Muscle of back (tissue), 11 donors: ENCODE data around the gene AFF3. TPM values are rescaled to one million over a fixed set of nuclear protein-coding genes. Genes with fewer than 3 reads are reported as not detected.

Experiments used
- DNase-seq, 3 donors: peaks; one replicate each; pipeline versions ENCODE4 v3.0.0 to v3.0.0-alpha.2; 2013
- polyA plus RNA-seq, 10 donors: library from polyadenylated mRNA; unstranded; fragments of 120-200 nt; gene quantifications; one replicate each; pipeline ENCODE4 v1.2.1, GENCODE V29; 2013; ENCODE audit not compliant: insufficient read length in 10 of 10

The AFF3 gene
- polyA plus RNA-seq, 10 donors = 2.9 to 7.0 (median 4.0) TPM

GRCh38 chr2:99641999-99642398 lies 500.4 kb downstream of the AFF3 start:
- no peak for DNase-seq

- DNase-seq = no peak
Measured at GRCh38 chr2:99640635-99641151, 501.7 kb downstream of the AFF3 start.

DNA sequence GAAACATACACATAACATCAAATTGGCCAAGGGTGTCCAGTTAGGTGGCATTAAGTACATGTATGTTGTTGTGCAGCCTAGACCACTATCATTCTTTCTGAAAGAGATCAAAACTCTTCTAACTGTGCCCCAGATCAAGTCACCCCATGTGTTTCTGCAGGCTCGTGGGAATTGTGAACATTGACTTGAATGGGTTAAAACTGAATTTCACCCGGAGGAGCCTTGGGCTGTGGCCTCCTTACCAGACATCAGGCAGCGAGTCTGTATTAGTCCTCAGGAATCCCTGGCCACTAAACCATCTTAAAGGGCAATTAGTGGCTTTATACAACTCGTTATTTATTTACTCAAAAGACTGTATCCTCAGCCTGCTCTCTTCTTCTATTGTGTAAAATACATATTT lies 503.6 kb downstream of the AFF3 start:
- DNase-seq = no peak

DNA sequence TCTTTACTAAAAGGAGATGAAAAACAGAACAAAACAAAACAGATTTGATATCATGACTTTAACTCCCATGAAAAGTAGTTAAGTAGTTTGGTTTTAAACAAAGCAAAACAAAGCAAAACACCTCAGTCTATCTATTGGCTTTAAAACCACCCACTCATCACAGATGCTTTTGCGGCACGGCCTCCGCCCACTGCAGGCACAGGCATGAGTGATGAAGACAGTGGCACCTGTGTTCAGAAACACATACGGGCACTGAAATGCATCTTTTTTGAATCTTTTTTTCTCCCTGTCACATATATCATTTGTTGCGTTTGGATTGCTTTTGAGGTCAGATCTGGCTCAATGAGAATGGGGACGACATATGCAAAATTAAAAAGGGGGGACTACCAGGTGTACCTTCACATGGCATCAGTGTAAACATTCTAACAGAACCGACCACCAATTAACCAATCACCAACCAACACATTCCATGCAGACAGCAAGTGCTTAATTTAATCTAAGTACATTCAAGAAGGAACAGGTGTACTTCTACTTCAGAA lies 505.2 kb downstream of the AFF3 start:
- no peak for DNase-seq

- peak; percentile 59 to 86 (median 62) for DNase-seq
Measured at GRCh38 chr2:99636144-99637034, 506.0 kb downstream of the AFF3 start.

DNA sequence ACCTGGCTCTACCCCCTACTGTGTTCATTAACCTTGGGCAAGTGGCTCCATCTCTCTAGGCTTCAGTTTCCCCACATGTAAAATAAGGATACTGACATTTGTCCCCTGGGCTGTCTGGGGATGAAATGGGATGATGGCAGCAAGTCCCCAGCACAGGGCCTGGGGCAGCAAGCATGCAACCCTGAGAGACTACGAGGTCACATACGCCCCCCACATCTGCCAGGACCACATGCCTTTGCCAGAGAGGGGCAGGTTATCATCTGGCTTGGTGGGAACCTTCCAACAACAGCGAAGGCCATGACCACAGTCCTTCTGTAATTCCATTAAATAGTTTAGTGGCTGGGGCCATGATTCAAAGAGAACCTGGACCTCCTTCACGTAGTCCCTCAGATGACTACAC lies 506.7 kb downstream of the AFF3 start:
- no peak for DNase-seq

GRCh38 chr2:99634234-99634633 lies 508.2 kb downstream of the AFF3 start:
- DNase-seq = no peak

DNA sequence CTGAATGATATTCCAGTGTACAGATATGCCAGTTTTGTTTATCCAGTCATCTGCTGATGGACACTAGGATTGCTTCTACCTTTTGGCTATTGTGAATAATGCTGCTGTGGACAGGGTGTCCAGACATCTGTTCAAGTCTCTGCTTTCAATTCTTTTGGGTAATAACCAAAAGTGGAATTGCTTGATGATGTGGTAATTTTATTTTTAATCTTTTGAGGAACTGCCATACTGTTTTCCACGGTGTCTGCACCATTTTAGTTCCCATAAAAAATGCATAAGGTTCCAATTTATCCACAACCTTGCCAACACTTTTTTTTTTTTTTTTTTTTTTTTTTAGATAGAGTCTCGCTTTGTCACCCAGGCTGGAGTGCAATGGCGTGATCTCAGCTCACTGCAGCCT lies 510.7 kb downstream of the AFF3 start:
- DNase-seq = no peak

- no peak for DNase-seq
Measured at GRCh38 chr2:99629320-99629719, 513.1 kb downstream of the AFF3 start.

DNA sequence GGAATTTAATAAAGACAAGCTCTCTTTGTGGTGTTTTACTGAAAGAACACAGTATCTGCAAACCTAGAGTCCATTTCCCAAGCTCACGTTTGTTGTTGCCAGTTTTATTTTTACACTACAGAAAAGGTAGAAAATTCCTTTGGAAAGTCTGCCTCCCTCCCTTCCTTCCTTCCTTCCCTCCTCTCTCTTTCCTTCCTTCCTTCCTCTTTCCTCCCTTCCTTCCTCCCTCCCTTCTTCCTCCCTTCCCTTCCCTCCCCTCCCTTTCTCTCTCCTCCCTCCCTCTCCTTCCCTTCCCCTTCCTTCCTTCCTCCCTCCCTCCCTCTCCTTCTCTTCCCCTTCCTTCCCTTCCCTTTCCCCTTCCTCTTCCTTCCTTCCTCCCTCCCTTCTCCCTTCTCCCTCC lies 516.2 kb downstream of the AFF3 start:
- DNase-seq = no peak

DNA sequence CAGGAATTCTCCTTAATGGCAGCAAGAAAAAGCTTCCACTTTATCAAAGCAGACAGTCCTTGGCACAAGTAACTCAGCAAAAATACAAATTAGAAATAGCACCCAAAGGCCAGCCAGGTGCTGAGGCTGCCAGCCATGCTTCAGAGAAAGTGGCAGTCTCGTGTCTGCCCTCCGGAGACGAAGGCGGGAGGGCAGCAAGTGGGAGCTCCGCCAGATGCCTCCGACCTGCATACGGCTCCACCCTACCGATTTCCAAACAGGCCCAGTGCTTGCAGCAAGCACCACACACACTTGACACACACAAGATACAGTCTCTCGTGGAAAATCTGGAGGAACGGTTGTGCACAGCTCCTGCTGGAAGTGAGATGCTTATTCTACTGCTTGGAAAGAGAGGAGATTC lies 517.7 kb downstream of the AFF3 start:
- DNase-seq = no peak

DNA sequence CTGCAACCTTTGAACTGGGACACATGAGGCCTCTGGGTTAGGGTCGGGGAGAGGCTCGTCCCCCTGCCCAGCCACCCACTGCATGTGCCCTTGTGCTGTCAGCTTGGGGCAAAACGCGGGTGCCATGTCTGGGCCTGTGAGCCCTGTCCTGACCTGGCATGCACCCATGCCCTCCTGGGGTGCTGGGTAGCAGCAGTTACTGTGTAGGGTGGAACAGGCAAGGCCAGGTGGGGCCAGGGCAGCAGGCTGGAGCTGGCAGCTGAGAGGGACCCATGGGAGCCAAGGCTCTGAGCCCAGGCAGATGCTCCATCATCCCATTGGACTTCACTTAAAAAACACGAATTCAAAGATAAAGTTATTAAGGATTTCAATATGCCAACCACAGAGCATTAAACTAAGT lies 518.8 kb downstream of the AFF3 start:
- no peak for DNase-seq

GRCh38 chr2:99623035-99623434 lies 519.4 kb downstream of the AFF3 start:
- DNase-seq = no peak

DNA sequence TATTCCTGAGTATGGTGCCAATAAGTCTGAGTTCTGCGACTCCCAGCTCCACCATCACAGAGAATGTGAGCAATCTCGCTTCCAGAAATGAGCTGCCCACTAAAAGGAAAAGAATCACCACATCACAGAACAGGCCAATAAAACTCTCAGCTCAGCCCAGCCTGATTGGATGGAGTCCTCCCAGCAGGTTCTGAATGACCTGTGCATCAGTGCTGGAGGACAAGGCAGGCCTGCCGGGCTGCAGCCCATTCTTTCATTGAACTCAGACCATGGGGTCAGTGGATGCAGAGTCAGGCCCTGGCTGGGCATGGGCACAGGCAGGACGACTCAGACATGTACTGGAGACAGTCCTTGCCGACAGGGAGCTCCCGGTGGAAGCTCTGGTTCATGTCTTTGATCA lies 519.9 kb downstream of the AFF3 start:
- no peak for DNase-seq

GRCh38 chr2:99621774-99622173 lies 520.6 kb downstream of the AFF3 start:
- no peak for DNase-seq

DNA sequence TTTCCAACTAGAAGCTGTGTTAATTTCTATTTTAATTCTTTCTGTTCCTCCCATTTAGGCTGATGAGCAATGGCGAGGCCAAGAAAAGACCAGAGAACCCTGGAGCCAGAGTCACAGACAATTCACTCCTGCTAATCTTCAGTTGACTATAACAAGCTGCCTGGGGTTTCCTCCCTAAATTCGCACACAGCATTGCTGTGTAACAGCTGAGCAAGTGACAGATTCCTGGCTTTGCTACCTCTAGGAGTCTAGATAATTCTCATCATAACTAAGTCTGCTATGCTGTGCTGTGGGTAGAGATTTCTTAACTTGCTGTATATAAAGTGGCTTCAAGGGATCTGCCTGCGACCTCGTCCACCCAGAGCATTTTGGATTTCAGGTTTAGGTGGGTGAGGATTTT lies 521.3 kb downstream of the AFF3 start:
- DNase-seq = no peak

DNA sequence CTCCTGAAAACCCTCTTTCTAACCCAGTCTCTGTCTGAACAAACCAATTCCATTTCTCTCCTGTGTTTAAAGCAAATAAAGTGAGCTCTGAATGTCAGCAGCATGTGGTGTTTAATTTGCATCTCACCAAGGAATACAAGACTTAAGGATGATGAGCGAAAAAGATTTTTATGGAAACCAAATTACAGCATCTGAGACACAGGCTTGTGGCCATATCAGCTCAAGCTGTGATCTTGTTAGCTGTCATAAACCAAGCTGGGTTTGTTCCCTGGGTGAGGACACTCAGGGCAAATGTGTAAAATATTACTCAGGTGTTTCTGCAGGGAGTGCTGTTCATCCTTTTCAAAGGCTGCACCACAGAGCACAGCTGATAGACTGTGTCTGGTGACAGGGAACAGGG lies 523.2 kb downstream of the AFF3 start:
- no peak for DNase-seq

DNA sequence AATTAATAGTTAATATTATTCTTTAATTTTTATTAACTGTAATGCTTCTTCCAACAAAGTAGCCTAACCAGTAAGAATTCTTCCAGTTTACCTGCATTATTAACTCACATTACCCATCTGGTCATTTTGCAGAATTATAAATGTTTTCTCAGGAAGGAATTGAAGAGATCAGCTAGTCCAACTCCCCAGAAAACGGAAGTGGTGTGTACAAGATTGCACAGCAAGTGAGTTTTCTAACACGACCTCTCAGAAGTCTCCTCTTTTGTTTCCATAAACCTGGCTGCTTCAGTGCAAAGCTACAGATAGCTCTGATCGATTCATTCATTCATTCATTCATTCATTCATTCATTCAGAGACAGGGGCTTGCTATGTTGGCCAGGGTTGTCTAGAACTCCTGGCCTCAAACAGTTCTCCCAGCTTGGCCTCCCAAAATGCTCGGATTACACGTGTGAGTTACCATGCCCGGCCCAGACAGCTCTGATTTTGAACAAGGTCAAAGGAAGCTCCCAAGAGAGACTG lies 523.8 kb downstream of the AFF3 start:
- no peak for DNase-seq

GRCh38 chr2:99617811-99618210 lies 524.6 kb downstream of the AFF3 start:
- DNase-seq = no peak

- DNase-seq = peak; percentile 44 to 75 (median 56)
Measured at GRCh38 chr2:99615247-99615771, 527.1 kb downstream of the AFF3 start.

DNA sequence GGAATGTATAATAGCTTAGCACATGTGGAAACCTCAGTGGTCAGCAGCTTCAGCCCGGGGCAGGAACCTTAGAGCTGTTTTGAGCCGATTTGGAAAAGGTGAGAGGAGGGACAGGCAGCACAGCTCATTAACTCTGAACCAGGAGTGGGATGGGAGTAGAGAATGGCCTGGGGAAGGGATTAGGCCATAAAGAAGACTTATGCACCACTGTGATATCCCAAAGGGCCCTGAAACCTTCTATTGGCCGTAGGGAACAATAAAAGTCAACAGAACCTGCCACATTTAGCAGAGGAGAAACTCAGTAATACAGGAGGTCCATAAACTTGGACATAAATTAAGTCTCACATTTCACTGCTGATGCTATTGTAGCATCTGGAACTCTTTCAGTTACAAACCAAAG lies 528.4 kb downstream of the AFF3 start:
- no peak for DNase-seq

- DNase-seq = no peak
Measured at GRCh38 chr2:99611786-99612185, 530.6 kb downstream of the AFF3 start.

DNA sequence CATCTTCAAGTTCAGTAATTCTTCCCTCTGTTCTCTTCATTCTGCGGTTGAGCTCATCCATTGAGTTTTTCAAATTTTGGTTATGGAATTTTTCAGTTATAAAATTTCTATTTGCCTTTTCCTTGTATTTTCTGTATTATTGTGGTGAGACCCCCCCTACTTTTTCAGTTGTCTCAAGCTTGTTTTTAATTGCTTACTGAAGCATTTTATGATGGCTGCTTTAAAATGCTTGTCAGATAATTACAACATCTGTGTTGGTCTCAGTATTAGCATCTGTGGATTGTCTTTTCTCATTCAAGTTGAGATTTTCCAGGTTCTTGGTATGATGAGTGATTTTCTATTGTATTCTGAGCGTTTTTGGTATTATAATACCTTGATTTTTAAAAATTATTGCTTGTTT lies 531.4 kb downstream of the AFF3 start:
- DNase-seq = no peak
